Measurements from ENCODE around the gene RIOX2. TPM values are rescaled to one million over a fixed set of nuclear protein-coding genes. Genes with fewer than 3 reads are reported as not detected.

The RIOX2 gene
- polyA plus RNA-seq, 1 donor (not counting 4 experiments of a cell fraction or from before 2014, with no cell fraction given) = 45.2 TPM

DNA sequence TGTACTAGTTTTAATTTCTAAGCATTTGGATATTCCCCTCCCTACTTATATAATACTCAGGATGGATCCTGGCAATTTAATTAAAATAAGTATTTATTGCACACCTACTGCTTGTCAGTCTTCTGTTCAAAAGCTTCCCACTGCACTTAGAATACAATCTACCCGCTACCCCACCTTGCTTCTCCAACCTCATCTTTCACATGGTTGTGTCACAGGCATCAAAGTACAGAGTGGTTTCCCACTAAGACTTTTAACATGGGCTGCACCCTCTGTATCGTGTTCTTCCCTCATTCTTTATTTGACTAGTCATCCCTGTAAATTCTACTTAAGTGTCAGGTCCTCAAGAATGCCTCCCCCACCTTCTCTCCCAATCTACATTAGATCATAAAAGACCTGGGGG, 35.0 kb downstream of the RIOX2 start:
- Histone ChIP-seq H3K9ac (ENCODE audit: control insufficient read depth, extremely low read depth, insufficient read depth, low read length) (no peak overlapping the region), H3K4me3 (ENCODE audit: control insufficient read depth in 2 of 3, extremely low read depth in 1 of 3, insufficient read depth in 2 of 3, low read depth in 1 of 3, low read length in 3 of 3) (no peak overlapping the region), H3K27ac (ENCODE audit: control insufficient read depth, insufficient read depth, low read length) (no peak overlapping the region), H3K4me1 (ENCODE audit: control insufficient read depth, extremely low read depth, insufficient read depth, low read length) (no peaks in the 10 kb centered on the region), H2AFZ (ENCODE audit: control insufficient read depth, low read length) (no peak overlapping the region), H3K27me3 (ENCODE audit: control insufficient read depth, extremely low read depth, insufficient read depth, low read length) (no peaks in the 10 kb centered on the region), H3K36me3 (ENCODE audit: control insufficient read depth in 2 of 2, extremely low read depth in 1 of 2, insufficient read depth in 2 of 2, low read length in 2 of 2) (peaks cover 5 to 9% of the 10 kb centered on the region in 2 experiments), H3K4me2 (ENCODE audit: control insufficient read depth, extremely low read depth, insufficient read depth, low read depth, low read length) (no peak overlapping the region), H4K20me1 (ENCODE audit: control insufficient read depth, extremely low read depth, insufficient read depth, low read length) (no peaks in the 10 kb centered on the region), H3K9me1 (ENCODE audit: control insufficient read depth, extremely low read depth, insufficient read depth, low read length) (no peaks in the 10 kb centered on the region), H3K9me3 (ENCODE audit: control insufficient read depth, low read depth, low read length) (no peaks in the 10 kb centered on the region), H3K79me2 (ENCODE audit: control insufficient read depth, insufficient read depth, low read length) (no peaks in the 10 kb centered on the region)
- TF ChIP-seq, protein P1, sequence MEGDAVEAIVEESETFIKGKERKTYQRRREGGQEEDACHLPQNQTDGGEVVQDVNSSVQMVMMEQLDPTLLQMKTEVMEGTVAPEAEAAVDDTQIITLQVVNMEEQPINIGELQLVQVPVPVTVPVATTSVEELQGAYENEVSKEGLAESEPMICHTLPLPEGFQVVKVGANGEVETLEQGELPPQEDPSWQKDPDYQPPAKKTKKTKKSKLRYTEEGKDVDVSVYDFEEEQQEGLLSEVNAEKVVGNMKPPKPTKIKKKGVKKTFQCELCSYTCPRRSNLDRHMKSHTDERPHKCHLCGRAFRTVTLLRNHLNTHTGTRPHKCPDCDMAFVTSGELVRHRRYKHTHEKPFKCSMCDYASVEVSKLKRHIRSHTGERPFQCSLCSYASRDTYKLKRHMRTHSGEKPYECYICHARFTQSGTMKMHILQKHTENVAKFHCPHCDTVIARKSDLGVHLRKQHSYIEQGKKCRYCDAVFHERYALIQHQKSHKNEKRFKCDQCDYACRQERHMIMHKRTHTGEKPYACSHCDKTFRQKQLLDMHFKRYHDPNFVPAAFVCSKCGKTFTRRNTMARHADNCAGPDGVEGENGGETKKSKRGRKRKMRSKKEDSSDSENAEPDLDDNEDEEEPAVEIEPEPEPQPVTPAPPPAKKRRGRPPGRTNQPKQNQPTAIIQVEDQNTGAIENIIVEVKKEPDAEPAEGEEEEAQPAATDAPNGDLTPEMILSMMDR (optimal IDR thresholded peaks at IDR 0.05 in 1 of 3, IDR thresholded peaks at IDR 0.05 in 1 of 3, conservative IDR thresholded peaks at IDR 0.05 in 1 of 3; ENCODE audit: extremely low read depth in 1 of 3, insufficient read depth in 2 of 3, low read length in 3 of 3) = no peak
- TF ChIP-seq EZH2 (IDR thresholded peaks at IDR 0.05; ENCODE audit: low read length) = no peak
- FAIRE-seq (no peak), DNase-seq (ENCODE audit: low read depth, low spot score) (no peak)
- dilution Hi-C loops (cut with MboI; ENCODE audit: extremely low pct_ligation_motif_present, low sequenced_read_pairs) = no loop called here

DNA sequence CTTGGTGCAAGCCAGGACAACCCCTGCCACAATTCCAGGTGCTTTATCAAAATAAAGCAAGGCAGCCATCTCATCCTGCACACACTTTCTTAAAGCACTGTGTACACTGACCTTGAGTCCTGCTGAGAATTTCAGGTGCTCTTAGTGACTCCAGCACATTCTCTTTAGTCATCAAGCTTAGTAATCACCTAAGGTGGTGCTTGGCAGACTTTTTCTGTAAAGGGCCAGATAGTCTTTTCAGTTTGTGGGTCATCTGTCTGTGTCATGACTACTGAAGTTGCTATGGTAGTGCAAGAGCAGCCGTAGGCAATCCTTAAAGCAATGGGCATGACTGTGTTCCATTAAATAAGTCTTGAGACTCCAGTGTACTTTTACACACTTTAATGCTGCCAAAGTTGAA, 36.4 kb downstream of the RIOX2 start:
- Histone ChIP-seq H3K4me1 (ENCODE audit: control insufficient read depth, extremely low read depth, insufficient read depth, low read length) (no peaks in the 10 kb centered on the region), H3K4me2 (ENCODE audit: control insufficient read depth, extremely low read depth, insufficient read depth, low read depth, low read length) (no peak overlapping the region), H4K20me1 (ENCODE audit: control insufficient read depth, extremely low read depth, insufficient read depth, low read length) (no peaks in the 10 kb centered on the region), H3K27ac (ENCODE audit: control insufficient read depth, insufficient read depth, low read length) (no peak overlapping the region), H3K9me1 (ENCODE audit: control insufficient read depth, extremely low read depth, insufficient read depth, low read length) (no peaks in the 10 kb centered on the region), H3K9ac (ENCODE audit: control insufficient read depth, extremely low read depth, insufficient read depth, low read length) (no peak overlapping the region), H3K36me3 (ENCODE audit: control insufficient read depth in 2 of 2, extremely low read depth in 1 of 2, insufficient read depth in 2 of 2, low read length in 2 of 2) (peaks cover 5 to 9% of the 10 kb centered on the region in 2 experiments), H3K79me2 (ENCODE audit: control insufficient read depth, insufficient read depth, low read length) (no peaks in the 10 kb centered on the region), H3K9me3 (ENCODE audit: control insufficient read depth, low read depth, low read length) (no peaks in the 10 kb centered on the region), H2AFZ (ENCODE audit: control insufficient read depth, low read length) (no peak overlapping the region), H3K4me3 (ENCODE audit: control insufficient read depth in 2 of 3, extremely low read depth in 1 of 3, insufficient read depth in 2 of 3, low read depth in 1 of 3, low read length in 3 of 3) (no peak overlapping the region), H3K27me3 (ENCODE audit: control insufficient read depth, extremely low read depth, insufficient read depth, low read length) (no peaks in the 10 kb centered on the region)
- FAIRE-seq (peak; percentile 55), DNase-seq (ENCODE audit: low read depth, low spot score) (no peak)
- TF ChIP-seq EZH2 (IDR thresholded peaks at IDR 0.05; ENCODE audit: low read length) = no peak
- TF ChIP-seq, protein P1 (optimal IDR thresholded peaks at IDR 0.05 in 1 of 3, IDR thresholded peaks at IDR 0.05 in 1 of 3, conservative IDR thresholded peaks at IDR 0.05 in 1 of 3; ENCODE audit: extremely low read depth in 1 of 3, insufficient read depth in 2 of 3, low read length in 3 of 3) = no peak
- dilution Hi-C loops (cut with MboI; ENCODE audit: extremely low pct_ligation_motif_present, low sequenced_read_pairs) = no loop called here
